HepG2 (cell line): ENCODE results near the gene USP9X. TPM values are rescaled to one million over a fixed set of nuclear protein-coding genes. Genes with fewer than 3 reads are reported as not detected.

ENCODE experiments used
- ATAC-seq: fragments of 200-7000 bp; cut with Tn5 transposase; 3 replicates; pipeline ENCODE4 v1.9.1; 2020; ENCODE audit warnings: mild to moderate bottlenecking, moderate library complexity
- BruUV-seq: library from RNA; stranded (reverse); fragments of 400-500 nt; replicated peaks from 2 replicates; lab custom pipeline; 2021; lab: Mats Ljungman, UMichigan
- CTCF ChIA-PET: fragments of 300-600 bp; formaldehyde crosslinking; extraction: SDS; loops from one replicate; lab custom pipeline; 2021; ENCODE audit warnings: low total read pairs, inconsistent platforms, low intra/inter-chr PET ratio; lab: Yijun Ruan, JAX
- POLR2A ChIA-PET: fragments of 350-600 bp; sonication (Branson Sonifier 250); formaldehyde crosslinking; loops from one replicate; lab custom pipeline; 2020; ENCODE audit warnings: antibody characterized with exemption, inconsistent platforms; lab: Yijun Ruan, JAX
- DNase-seq: peaks from one replicate; pipeline ENCODE4 v3.0.0-alpha.2; 2015; ENCODE audit warnings: low spot score
- FAIRE-seq: peaks from 3 replicates; lab custom pipeline; 2011; peaks lifted over from hg19 to GRCh38; lab: Jason Lieb, UNC
- H2AFZ ChIP-seq: one replicate; pipeline ENCODE4 v1.6.1; 2011; ENCODE audit warnings: low read length, inconsistent platforms
- H3K27ac ChIP-seq: fragments of 300-600 bp; 3 replicates; pipeline ENCODE4 v1.8.0; 2011; ENCODE audit warnings: mixed run types, mild to moderate bottlenecking, mixed read lengths, low read length, inconsistent platforms; ENCODE audit not compliant: insufficient read depth; ENCODE audit errors: extremely low read length
- H3K27me3 ChIP-seq, 2 experiments: fragments of 200-600 bp in 1 of 2; 2 replicates in 1 of 2; 3 replicates in 1 of 2; pipeline versions ENCODE4 v1.6.0 to v1.8.0; 2011; ENCODE audit warnings: low read length in 2 of 2, mild to moderate bottlenecking in 2 of 2, moderate library complexity in 2 of 2, inconsistent platforms in 1 of 2; ENCODE audit not compliant: insufficient read depth in 2 of 2, control insufficient read depth in 1 of 2
- H3K36me3 ChIP-seq, 2 experiments: fragments of 200-600 bp in 1 of 2; replicated peaks in 1 of 2; 2 replicates in 1 of 2; 3 replicates in 1 of 2; pipeline versions ENCODE4 v1.5.1 to v1.8.0; 2011; ENCODE audit warnings: low read length in 2 of 2, inconsistent platforms in 1 of 2; ENCODE audit not compliant: insufficient read depth in 2 of 2, control insufficient read depth in 1 of 2
- H3K4me1 ChIP-seq: 2 replicates; pipeline ENCODE4 v1.5.1; 2012; ENCODE audit warnings: low read length, inconsistent platforms; ENCODE audit not compliant: insufficient read depth
- H3K4me2 ChIP-seq: 2 replicates; pipeline ENCODE4 v1.6.0; 2011; ENCODE audit warnings: low read depth, low read length, inconsistent platforms
- H3K4me3 ChIP-seq, 3 experiments: fragments of 200-600 bp in 1 of 3; sonication (generic), shearing (Covaris generic) in 1 of 3; replicated peaks in 1 of 3; 2 replicates each; pipeline ENCODE4 v1.5.1; 2011 to 2016; ENCODE audit warnings: low read length in 3 of 3, inconsistent platforms in 2 of 3, low read depth in 2 of 3, mild to moderate bottlenecking in 2 of 3, control low read depth in 1 of 3, mixed read lengths in 1 of 3; ENCODE audit not compliant: insufficient read depth in 1 of 3
- H3K79me2 ChIP-seq: one replicate; pipeline ENCODE4 v1.6.1; 2011; ENCODE audit warnings: low read length, inconsistent platforms; ENCODE audit not compliant: insufficient read depth
- H3K9ac ChIP-seq: 2 replicates; pipeline ENCODE4 v1.6.0; 2011; ENCODE audit warnings: mild to moderate bottlenecking, low read depth, low read length, inconsistent platforms; ENCODE audit not compliant: insufficient read depth
- H3K9me3 ChIP-seq: 2 replicates; pipeline ENCODE4 v1.5.1; 2012; ENCODE audit warnings: mild to moderate bottlenecking, low read length
- H4K20me1 ChIP-seq: 2 replicates; pipeline ENCODE4 v1.6.0; 2011; ENCODE audit warnings: inconsistent platforms, mild to moderate bottlenecking, low read length, moderate library complexity; ENCODE audit not compliant: insufficient read depth
- DMAP1 ChIP-seq: IDR thresholded peaks from 2 replicates; pipeline ENCODE4 v1.6.1; 2016
- FOXC1 ChIP-seq: sonication (generic); formaldehyde crosslinking; IDR thresholded peaks from 2 replicates; pipeline ENCODE4 v1.8.0; 2022; ENCODE audit warnings: mild to moderate bottlenecking, missing genetic modification reagents, borderline replicate concordance
- KLF15 ChIP-seq: sonication (generic); formaldehyde crosslinking; IDR thresholded peaks from 2 replicates; pipeline ENCODE4 v1.8.1; 2023; ENCODE audit warnings: borderline replicate concordance, mild to moderate bottlenecking, inconsistent platforms, missing genetic modification reagents, mixed read lengths
- ZNF343 ChIP-seq: sonication (generic); formaldehyde crosslinking; IDR thresholded peaks from 2 replicates; pipeline ENCODE4 v1.4.0; 2020; ENCODE audit warnings: mild to moderate bottlenecking, missing genetic modification reagents
- ZNF530 ChIP-seq: sonication (generic); formaldehyde crosslinking; IDR thresholded peaks from 2 replicates; pipeline ENCODE4 v1.5.0; 2020; ENCODE audit warnings: low read depth, mild to moderate bottlenecking, missing genetic modification reagents
- WGBS: methylation state at CpG from one replicate; pipeline ENCODE4 v1.1.6; 2017; ENCODE audit warnings: low lambda C conversion rate; 5-methylcytosine and 5-hydroxymethylcytosine counted together
- in situ Hi-C: cut with HindIII; loops from 2 replicates; pipeline ENCODE4 v1.10.0; 2017; ENCODE audit warnings: low pct_unique_long_range_greater_than_20kb; ENCODE audit not compliant: extremely low pct_ligation_motif_present
- intact Hi-C: fragments of 100-400 bp; cut with micrococcal nuclease; formaldehyde crosslinking; loops from one replicate; pipeline ENCODE4 v1.10.0; 2022; ENCODE audit not compliant: unreplicated experiment
- polyA plus RNA-seq, 8 experiments: library from polyadenylated mRNA; depleted of rRNA in 3 of 8; stranded (reverse) in 7 of 8; unstranded in 1 of 8; fragments of >200 nt; fragmentation: Illumina TruSeq in 4 of 8; extraction: Trizol in 4 of 8; gene quantifications; 2 replicates each; pipeline versions ENCODE4 v1.2.1 to v1.2.3, GENCODE V29; 2011 to 2016; ENCODE audit warnings: low read depth in 4 of 8, missing spikeins in 1 of 8, mixed read lengths in 1 of 8; ENCODE audit not compliant: insufficient read depth in 1 of 8
- total RNA-seq, 5 experiments: library from RNA; depleted of rRNA; stranded (reverse); fragments of >200 nt; fragmentation: Illumina TruSeq; extraction: Trizol; gene quantifications; 2 replicates each; pipeline ENCODE4 v1.2.3, GENCODE V29; 2016; ENCODE audit warnings: low read depth in 1 of 5
- TF ChIP-seq, protein P1 (sequence below): sonication (generic); formaldehyde crosslinking; IDR thresholded peaks from 2 replicates; pipeline ENCODE4 v1.5.0; 2020; ENCODE audit warnings: missing genetic modification reagents, mild to moderate bottlenecking, borderline replicate concordance
- TF ChIP-seq, protein P2 (sequence below): sonication (generic); formaldehyde crosslinking; IDR thresholded peaks from 2 replicates; pipeline ENCODE4 v1.5.0; 2020; ENCODE audit warnings: mild to moderate bottlenecking, missing genetic modification reagents, borderline replicate concordance
- TF ChIP-seq, protein P3 (sequence below): IDR thresholded peaks from 2 replicates; pipeline ENCODE4 v1.6.1; 2012; ENCODE audit warnings: low read depth, low read length, improper control_type of control experiment
- TF ChIP-seq, protein P4 (sequence below): sonication (generic); formaldehyde crosslinking; IDR thresholded peaks from 2 replicates; pipeline ENCODE4 v1.5.0; 2020; ENCODE audit warnings: mild to moderate bottlenecking, missing genetic modification reagents

USP9X gene
- total and polyA plus RNA-seq, 2 of the 13 experiments (the other 11 are each of a cell fraction or from before 2014, with no cell fraction given): 22.2 to 40.5 TPM

DNA sequence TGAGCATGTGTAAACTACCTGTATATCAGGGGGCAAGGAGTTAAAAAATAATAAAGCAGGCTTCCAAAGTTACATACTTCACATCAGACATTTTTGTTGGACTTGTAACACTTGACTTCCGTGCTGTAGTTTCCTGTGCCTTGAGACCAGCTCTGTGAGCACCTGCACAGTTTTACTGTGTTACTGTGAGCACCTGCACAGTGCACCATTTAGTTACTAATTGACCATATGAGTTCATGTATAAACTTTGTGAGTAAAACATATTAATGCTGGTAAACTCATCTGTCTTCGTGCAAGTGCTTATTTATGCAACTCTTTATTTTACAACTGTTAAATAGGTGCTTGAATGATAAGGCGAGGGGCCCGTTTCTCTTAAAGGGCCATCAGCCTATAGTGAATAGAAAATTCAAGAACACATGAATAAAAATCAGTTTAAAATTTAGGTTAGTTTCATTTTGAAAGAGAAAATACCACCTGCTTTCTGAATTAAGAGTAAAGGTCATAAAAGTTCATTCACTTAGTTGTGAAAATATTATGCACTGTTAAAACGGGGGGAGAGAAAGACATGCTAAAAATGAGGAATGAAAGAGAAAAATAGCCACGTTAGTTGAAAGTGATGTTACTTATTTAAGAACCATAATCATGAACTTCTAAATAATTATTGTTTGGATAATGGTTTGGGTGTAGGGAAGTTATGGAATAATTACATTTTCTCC is 42.4 kb downstream of the USP9X start:
- WGBS: 96% methylated on average over 6 of the region's 6 CpGs
- Histone ChIP-seq H3K79me2 (peaks cover 29% of the 10 kb centered on the region), H3K9me3 (no peaks in the 10 kb centered on the region), H3K9ac (no peak overlapping the region), H3K4me2 (no peak overlapping the region), H3K36me3 (peaks cover 3 to 9% of the 10 kb centered on the region in 2 experiments; a peak in 4 of 5 replicates), H4K20me1 (0 out of 2 replicates have a peak, but pooled peaks cover 5% of the 10 kb centered on the region), H3K27ac (no peak overlapping the region), H2AFZ (no peak overlapping the region), H3K27me3 (no peaks in the 10 kb centered on the region), H3K4me1 (no peaks in the 10 kb centered on the region), H3K4me3 (no peak overlapping the region)
- intact Hi-C loops (no loop called here), in situ Hi-C loops (no loop called here)
- TF ChIP-seq KLF15 (CRISPR knock-in tag) (no peak), ZNF343 (no peak), ZNF530 (no peak), FOXC1 (no peak), DMAP1 (no peak)
- TF ChIP-seq, protein P1, sequence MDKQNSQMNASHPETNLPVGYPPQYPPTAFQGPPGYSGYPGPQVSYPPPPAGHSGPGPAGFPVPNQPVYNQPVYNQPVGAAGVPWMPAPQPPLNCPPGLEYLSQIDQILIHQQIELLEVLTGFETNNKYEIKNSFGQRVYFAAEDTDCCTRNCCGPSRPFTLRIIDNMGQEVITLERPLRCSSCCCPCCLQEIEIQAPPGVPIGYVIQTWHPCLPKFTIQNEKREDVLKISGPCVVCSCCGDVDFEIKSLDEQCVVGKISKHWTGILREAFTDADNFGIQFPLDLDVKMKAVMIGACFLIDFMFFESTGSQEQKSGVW (CRISPR knock-in tag): no peak
- TF ChIP-seq, protein P2, sequence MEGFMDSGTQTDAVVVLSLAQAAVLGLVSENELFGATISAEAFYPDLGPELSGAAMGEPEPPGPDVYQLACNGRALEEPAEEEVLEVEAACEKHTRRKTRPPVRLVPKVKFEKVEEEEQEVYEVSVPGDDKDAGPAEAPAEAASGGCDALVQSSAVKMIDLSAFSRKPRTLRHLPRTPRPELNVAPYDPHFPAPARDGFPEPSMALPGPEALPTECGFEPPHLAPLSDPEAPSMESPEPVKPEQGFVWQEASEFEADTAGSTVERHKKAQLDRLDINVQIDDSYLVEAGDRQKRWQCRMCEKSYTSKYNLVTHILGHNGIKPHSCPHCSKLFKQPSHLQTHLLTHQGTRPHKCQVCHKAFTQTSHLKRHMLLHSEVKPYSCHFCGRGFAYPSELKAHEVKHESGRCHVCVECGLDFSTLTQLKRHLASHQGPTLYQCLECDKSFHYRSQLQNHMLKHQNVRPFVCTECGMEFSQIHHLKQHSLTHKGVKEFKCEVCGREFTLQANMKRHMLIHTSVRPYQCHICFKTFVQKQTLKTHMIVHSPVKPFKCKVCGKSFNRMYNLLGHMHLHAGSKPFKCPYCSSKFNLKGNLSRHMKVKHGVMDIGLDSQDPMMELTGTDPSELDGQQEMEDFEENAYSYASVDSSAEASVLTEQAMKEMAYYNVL (CRISPR knock-in tag): no peak
- TF ChIP-seq, protein P3, sequence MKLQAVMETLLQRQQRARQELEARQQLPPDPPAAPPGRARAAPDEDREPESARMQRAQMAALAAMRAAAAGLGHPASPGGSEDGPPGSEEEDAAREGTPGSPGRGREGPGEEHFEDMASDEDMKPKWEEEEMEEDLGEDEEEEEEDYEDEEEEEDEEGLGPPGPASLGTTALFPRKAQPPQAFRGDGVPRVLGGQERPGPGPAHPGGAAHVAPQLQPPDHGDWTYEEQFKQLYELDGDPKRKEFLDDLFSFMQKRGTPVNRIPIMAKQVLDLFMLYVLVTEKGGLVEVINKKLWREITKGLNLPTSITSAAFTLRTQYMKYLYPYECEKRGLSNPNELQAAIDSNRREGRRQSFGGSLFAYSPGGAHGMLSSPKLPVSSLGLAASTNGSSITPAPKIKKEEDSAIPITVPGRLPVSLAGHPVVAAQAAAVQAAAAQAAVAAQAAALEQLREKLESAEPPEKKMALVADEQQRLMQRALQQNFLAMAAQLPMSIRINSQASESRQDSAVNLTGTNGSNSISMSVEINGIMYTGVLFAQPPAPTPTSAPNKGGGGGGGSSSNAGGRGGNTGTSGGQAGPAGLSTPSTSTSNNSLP: no peak
- TF ChIP-seq, protein P4, sequence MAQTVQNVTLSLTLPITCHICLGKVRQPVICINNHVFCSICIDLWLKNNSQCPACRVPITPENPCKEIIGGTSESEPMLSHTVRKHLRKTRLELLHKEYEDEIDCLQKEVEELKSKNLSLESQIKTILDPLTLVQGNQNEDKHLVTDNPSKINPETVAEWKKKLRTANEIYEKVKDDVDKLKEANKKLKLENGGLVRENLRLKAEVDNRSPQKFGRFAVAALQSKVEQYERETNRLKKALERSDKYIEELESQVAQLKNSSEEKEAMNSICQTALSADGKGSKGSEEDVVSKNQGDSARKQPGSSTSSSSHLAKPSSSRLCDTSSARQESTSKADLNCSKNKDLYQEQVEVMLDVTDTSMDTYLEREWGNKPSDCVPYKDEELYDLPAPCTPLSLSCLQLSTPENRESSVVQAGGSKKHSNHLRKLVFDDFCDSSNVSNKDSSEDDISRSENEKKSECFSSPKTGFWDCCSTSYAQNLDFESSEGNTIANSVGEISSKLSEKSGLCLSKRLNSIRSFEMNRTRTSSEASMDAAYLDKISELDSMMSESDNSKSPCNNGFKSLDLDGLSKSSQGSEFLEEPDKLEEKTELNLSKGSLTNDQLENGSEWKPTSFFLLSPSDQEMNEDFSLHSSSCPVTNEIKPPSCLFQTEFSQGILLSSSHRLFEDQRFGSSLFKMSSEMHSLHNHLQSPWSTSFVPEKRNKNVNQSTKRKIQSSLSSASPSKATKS: no peak
- FAIRE-seq (no peak), ATAC-seq (no peak), DNase-seq (no peak)
- CTCF ChIA-PET: no interaction called here
- BruUV-seq: TSS peak; percentile 13
- POLR2A ChIA-PET: no interaction called here
